Calu3 (cell line): ENCODE results near the gene SIRPA. TPM values are rescaled to one million over a fixed set of nuclear protein-coding genes. Genes with fewer than 3 reads are reported as not detected.
A peak's percentile ranks its signal among the peaks of the same experiment; 100 is the strongest.

Experiments
- BruUV-seq: library from RNA; stranded (reverse); fragments of 400-500 nt; replicated peaks from 2 replicates; lab custom pipeline; 2021; lab: Mats Ljungman, UMichigan
- CTCF ChIA-PET: fragments of 300-600 bp; sonication (Branson Sonifier 250); formaldehyde crosslinking; loops from one replicate; lab custom pipeline; 2022; ENCODE audit warnings: antibody characterized with exemption; lab: Charles Lee
- DNase-seq: peaks from one replicate; pipeline ENCODE4 v3.0.0; 2022
- H3K27ac Mint-ChIP-seq: one replicate; pipeline ENCODE4 v1.8.0; 2022; ENCODE audit warnings: mixed read lengths; ENCODE audit not compliant: unreplicated experiment
- H3K27me3 Mint-ChIP-seq: one replicate; pipeline ENCODE4 v1.8.0; 2022; ENCODE audit warnings: mixed read lengths; ENCODE audit not compliant: unreplicated experiment
- H3K36me3 Mint-ChIP-seq: one replicate; pipeline ENCODE4 v1.8.0; 2022; ENCODE audit warnings: mild to moderate bottlenecking, moderate library complexity, mixed read lengths; ENCODE audit not compliant: insufficient read depth, unreplicated experiment
- H3K4me1 Mint-ChIP-seq: one replicate; pipeline ENCODE4 v1.8.0; 2022; ENCODE audit warnings: mild to moderate bottlenecking, low read depth, mixed read lengths; ENCODE audit not compliant: unreplicated experiment
- H3K4me3 Mint-ChIP-seq: one replicate; pipeline ENCODE4 v1.8.0; 2022; ENCODE audit warnings: mild to moderate bottlenecking, low read depth, moderate library complexity, mixed read lengths; ENCODE audit not compliant: unreplicated experiment
- H3K9me3 Mint-ChIP-seq: one replicate; pipeline ENCODE4 v1.8.0; 2022; ENCODE audit warnings: low read depth, mixed read lengths; ENCODE audit not compliant: unreplicated experiment
- CTCF ChIP-seq: fragments of 200-600 bp; IDR thresholded peaks from one replicate; pipeline ENCODE4 v1.8.0; 2022; ENCODE audit warnings: antibody characterized with exemption; ENCODE audit not compliant: unreplicated experiment
- intact Hi-C: fragments of 100-400 bp; cut with micrococcal nuclease; formaldehyde crosslinking; loops from one replicate; pipeline ENCODE4 v1.10.0; 2022; ENCODE audit not compliant: unreplicated experiment
- total RNA-seq: library from RNA; stranded (reverse); gene quantifications from 2 replicates; pipeline ENCODE4 v1.2.3, GENCODE V29; 2022

The SIRPA gene
- total RNA-seq, 1 experiment from 2014 or later: 24.0 TPM

DNA sequence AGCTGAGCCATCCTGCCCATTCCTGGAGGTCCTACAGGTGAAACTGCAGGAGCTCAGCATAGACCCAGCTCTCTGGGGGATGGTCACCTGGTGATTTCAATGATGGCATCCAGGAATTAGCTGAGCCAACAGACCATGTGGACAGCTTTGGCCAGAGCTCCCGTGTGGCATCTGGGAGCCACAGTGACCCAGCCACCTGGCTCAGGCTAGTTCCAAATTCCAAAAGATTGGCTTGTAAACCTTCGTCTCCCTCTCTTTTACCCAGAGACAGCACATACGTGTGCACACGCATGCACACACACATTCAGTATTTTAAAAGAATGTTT lies 44.0 kb downstream of the SIRPA start:
- intact Hi-C loops: no loop called here
- TF ChIP-seq CTCF: no peak
- no peaks in the 10 kb centered on the region for H3K4me1 Mint-ChIP-seq
- H3K4me3 Mint-ChIP-seq: no peak overlapping the region
- DNase-seq: no peak
- BruUV-seq: TSS peak; percentile 36
- no peaks in the 10 kb centered on the region for H3K36me3 Mint-ChIP-seq
- no peaks in the 10 kb centered on the region for H3K27me3 Mint-ChIP-seq
- H3K9me3 Mint-ChIP-seq: no peaks in the 10 kb centered on the region
- CTCF ChIA-PET: no interaction called here
- H3K27ac Mint-ChIP-seq: no peak overlapping the region

- H3K36me3 Mint-ChIP-seq: no peaks in the 10 kb centered on the region
- CTCF ChIA-PET: no interaction called here
- no peaks in the 10 kb centered on the region for H3K4me1 Mint-ChIP-seq
- TF ChIP-seq CTCF: no peak
- H3K4me3 Mint-ChIP-seq: no peak overlapping the region
- no peak for DNase-seq
- intact Hi-C loops: no loop called here
- no peaks in the 10 kb centered on the region for H3K9me3 Mint-ChIP-seq
- no peak overlapping the region for H3K27ac Mint-ChIP-seq
- no peaks in the 10 kb centered on the region for H3K27me3 Mint-ChIP-seq
- BruUV-seq: no TSS peak
Measured at GRCh38 chr20:1940581-1940980, 45.4 kb downstream of the SIRPA start.

DNA sequence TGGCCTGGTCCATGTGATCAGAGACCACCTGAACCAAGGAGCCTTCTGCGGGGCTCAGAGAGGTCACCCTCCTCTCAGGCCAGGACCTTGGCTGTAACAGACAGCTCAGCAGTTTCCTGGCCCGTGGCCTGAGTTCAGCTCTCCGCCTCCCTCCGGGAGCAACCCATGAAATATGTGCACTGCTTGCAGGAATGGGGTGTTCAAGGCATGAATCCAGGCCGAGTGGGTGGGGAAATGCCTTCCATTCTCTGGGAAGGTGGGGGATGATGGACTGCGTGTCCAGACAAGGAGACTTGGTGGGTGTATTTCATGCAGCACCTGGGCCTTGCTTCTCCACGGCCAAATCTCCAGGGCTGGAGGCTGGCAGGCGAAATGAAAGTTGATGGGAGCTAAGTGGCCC lies 46.0 kb downstream of the SIRPA start:
- H3K27ac Mint-ChIP-seq: no peak overlapping the region
- no TSS peak for BruUV-seq

DNA sequence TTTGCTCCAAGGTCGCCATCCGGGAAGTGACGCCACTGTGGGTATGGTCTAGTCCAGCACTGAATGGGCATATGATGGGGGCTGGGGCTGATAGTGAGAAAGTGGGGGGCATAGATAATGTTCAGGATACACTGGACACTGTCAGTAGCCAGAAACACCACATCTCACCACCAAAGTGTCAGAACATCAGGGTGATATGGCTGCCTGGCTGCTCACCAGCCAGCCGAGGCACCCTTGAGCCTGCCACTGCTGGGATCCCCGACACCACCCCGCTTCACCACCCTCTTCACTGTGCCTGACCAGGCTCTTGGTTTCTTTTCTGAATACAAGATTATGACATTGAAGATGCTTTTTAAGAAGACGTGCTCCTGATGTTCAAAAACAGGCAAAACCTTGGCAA lies 46.9 kb downstream of the SIRPA start:
- TF ChIP-seq CTCF: no peak
- H3K27ac Mint-ChIP-seq: no peak overlapping the region
- no peaks in the 10 kb centered on the region for H3K9me3 Mint-ChIP-seq
- no peaks in the 10 kb centered on the region for H3K27me3 Mint-ChIP-seq
- H3K36me3 Mint-ChIP-seq: no peaks in the 10 kb centered on the region
- H3K4me3 Mint-ChIP-seq: no peak overlapping the region
- intact Hi-C loops: no loop called here
- BruUV-seq: no TSS peak
- DNase-seq: no peak
- CTCF ChIA-PET: no interaction called here
- H3K4me1 Mint-ChIP-seq: no peaks in the 10 kb centered on the region

More for the DNA sequence above, 46.0 kb downstream of the SIRPA start:
- no peaks in the 10 kb centered on the region for H3K4me1 Mint-ChIP-seq
- H3K9me3 Mint-ChIP-seq: no peaks in the 10 kb centered on the region
- no peak for TF ChIP-seq CTCF
- intact Hi-C loops: no loop called here
- no peak overlapping the region for H3K4me3 Mint-ChIP-seq
- DNase-seq: no peak
- H3K36me3 Mint-ChIP-seq: no peaks in the 10 kb centered on the region
- CTCF ChIA-PET: no interaction called here
- no peaks in the 10 kb centered on the region for H3K27me3 Mint-ChIP-seq
